Thyroid gland (tissue), 4 donors: ENCODE results near the gene PLEKHD1.

Experiments used
- POLR2A ChIP-seq, 2 donors: fragments of 450-650 bp; IDR thresholded peaks; one replicate each; pipeline ENCODE4 v1.6.1; 2017; ENCODE audit warnings: antibody characterized with exemption in 2 of 2, mild to moderate bottlenecking in 2 of 2, moderate library complexity in 1 of 2
- TF ChIP-seq, protein P1 (sequence below), 6 experiments: fragments of 200-600 bp in 3 of 6; fragments of 450-650 bp in 3 of 6; sonication (generic) in 3 of 6; IDR thresholded peaks; one replicate each; pipeline ENCODE4 v1.5.1; 2016 to 2019; ENCODE audit warnings: antibody characterized with exemption in 6 of 6, mild to moderate bottlenecking in 2 of 6, inconsistent platforms in 1 of 6, moderate library complexity in 1 of 6

DNA sequence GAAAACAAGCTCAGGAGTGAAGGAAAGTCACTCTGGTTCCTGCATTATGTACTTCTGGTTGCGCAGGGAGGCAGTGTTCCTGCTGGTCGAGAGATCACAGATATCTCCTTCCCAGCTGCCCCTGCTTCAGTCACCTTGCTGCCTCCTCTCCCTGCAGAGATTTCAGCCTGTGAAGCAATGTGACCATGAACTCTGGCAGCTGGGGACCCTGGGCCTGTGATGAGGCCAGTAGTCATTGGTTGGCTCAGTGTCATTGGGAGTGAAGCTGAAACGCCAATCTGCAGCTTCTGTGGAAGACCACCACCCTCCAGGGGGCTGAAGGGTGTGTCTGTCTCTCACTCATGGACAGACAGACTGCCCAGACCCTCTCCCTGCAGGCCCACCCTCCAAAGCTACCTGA lies 45.0 kb downstream of the PLEKHD1 start:
- TF ChIP-seq, protein P1, sequence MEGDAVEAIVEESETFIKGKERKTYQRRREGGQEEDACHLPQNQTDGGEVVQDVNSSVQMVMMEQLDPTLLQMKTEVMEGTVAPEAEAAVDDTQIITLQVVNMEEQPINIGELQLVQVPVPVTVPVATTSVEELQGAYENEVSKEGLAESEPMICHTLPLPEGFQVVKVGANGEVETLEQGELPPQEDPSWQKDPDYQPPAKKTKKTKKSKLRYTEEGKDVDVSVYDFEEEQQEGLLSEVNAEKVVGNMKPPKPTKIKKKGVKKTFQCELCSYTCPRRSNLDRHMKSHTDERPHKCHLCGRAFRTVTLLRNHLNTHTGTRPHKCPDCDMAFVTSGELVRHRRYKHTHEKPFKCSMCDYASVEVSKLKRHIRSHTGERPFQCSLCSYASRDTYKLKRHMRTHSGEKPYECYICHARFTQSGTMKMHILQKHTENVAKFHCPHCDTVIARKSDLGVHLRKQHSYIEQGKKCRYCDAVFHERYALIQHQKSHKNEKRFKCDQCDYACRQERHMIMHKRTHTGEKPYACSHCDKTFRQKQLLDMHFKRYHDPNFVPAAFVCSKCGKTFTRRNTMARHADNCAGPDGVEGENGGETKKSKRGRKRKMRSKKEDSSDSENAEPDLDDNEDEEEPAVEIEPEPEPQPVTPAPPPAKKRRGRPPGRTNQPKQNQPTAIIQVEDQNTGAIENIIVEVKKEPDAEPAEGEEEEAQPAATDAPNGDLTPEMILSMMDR (IDR thresholded peaks at IDR 0.05): no peak
- no peak for TF ChIP-seq POLR2A (IDR thresholded peaks at IDR 0.05)
